OCI-LY3 (cell line): Measurements from ENCODE around the gene CD63.

Source experiments
- H2AFZ ChIP-seq: fragments of 200-600, 300-600 bp; shearing (Covaris generic); 2 replicates; pipeline ENCODE4 v1.6.0; 2014; ENCODE audit warnings: antibody characterized with exemption, low read depth, low read length
- H3K27ac ChIP-seq: fragments of 200-600, 300-600 bp; sonication (generic); 2 replicates; pipeline ENCODE4 v1.5.1; 2014; ENCODE audit warnings: mild to moderate bottlenecking, low read length, moderate library complexity, mixed read lengths
- H3K27me3 ChIP-seq: fragments of 200-600, 300-600 bp; sonication (generic); 2 replicates; pipeline ENCODE4 v1.6.1; 2014; ENCODE audit warnings: low read depth, low read length, mixed read lengths
- H3K36me3 ChIP-seq: fragments of 200-600, 300-600 bp; sonication (generic); replicated peaks from 2 replicates; pipeline ENCODE3; 2014; ENCODE audit warnings: low read depth, low read length, mixed read lengths
- H3K4me1 ChIP-seq: fragments of 300-600, 200-600 bp; sonication (generic); 2 replicates; pipeline ENCODE4 v1.6.1; 2014; ENCODE audit warnings: low read length, mixed read lengths
- H3K4me2 ChIP-seq: fragments of 200-600, 300-600 bp; sonication (generic); 2 replicates; pipeline ENCODE4 v1.6.1; 2014; ENCODE audit warnings: low read length, mixed read lengths
- H3K4me3 ChIP-seq: fragments of 300-600, 200-600 bp; sonication (generic); 2 replicates; pipeline ENCODE4 v1.5.1; 2014; ENCODE audit warnings: antibody characterized with exemption, mild to moderate bottlenecking, low read length, moderate library complexity
- H3K79me2 ChIP-seq: fragments of 300-600, 200-600 bp; shearing (Covaris generic); 2 replicates; pipeline ENCODE4 v1.6.1; 2014; ENCODE audit warnings: mild to moderate bottlenecking, low read length, mixed read lengths
- H3K9ac ChIP-seq: fragments of 300-600, 200-600 bp; shearing (Covaris generic); 2 replicates; pipeline ENCODE4 v1.6.0; 2014; ENCODE audit warnings: mild to moderate bottlenecking, low read length, moderate library complexity
- H3K9me3 ChIP-seq: fragments of 200-600, 300-600 bp; shearing (Covaris generic); 2 replicates; pipeline ENCODE4 v1.6.1; 2014; ENCODE audit warnings: low read length, mixed read lengths; ENCODE audit not compliant: insufficient read depth
- H4K20me1 ChIP-seq: fragments of 200-600, 300-600 bp; sonication (generic); 2 replicates; pipeline ENCODE4 v1.6.1; 2016; ENCODE audit warnings: low read length, mixed read lengths; ENCODE audit not compliant: insufficient read depth
- CTCF ChIP-seq: fragments of 200-600, 300-600 bp; sonication (generic); IDR thresholded peaks from 2 replicates; pipeline ENCODE4 v1.5.1; 2014; ENCODE audit warnings: antibody characterized with exemption, low read length, low read depth
- EZH2phosphoT487 ChIP-seq: fragments of 200-600 bp; shearing (Covaris generic); IDR thresholded peaks from 2 replicates; pipeline ENCODE4 v1.6.1; 2018; ENCODE audit warnings: antibody characterized with exemption, mixed run types, low read depth

CD63 gene

GRCh38 chr12:55687746-55688145 is 41.1 kb downstream of the CD63 start:
- Histone ChIP-seq H3K4me1 (no peaks in the 10 kb centered on the region; the same call in 1 of the 2 replicates), H2AFZ (no peak overlapping the region), H3K27me3 (peaks cover 3% of the 10 kb centered on the region; the same call in 1 of the 2 replicates), H4K20me1 (no peaks in the 10 kb centered on the region), H3K79me2 (no peaks in the 10 kb centered on the region), H3K9me3 (no peaks in the 10 kb centered on the region), H3K36me3 (no peaks in the 10 kb centered on the region), H3K4me3 (no peak overlapping the region), H3K4me2 (no peak overlapping the region), H3K27ac (no peak overlapping the region), H3K9ac (no peak overlapping the region)
- TF ChIP-seq EZH2phosphoT487: no peak
- TF ChIP-seq CTCF: no peak

GRCh38 chr12:55686366-55687010 is 42.3 kb downstream of the CD63 start:
- Histone ChIP-seq H3K79me2 (no peaks in the 10 kb centered on the region), H3K4me2 (no peak overlapping the region), H2AFZ (no peak overlapping the region), H3K4me3 (no peak overlapping the region), H3K27ac (no peak overlapping the region), H3K9me3 (no peaks in the 10 kb centered on the region), H4K20me1 (no peaks in the 10 kb centered on the region), H3K36me3 (no peaks in the 10 kb centered on the region), H3K27me3 (peaks cover 3% of the 10 kb centered on the region; the same call in 1 of the 2 replicates), H3K9ac (no peak overlapping the region), H3K4me1 (peaks cover 5% of the 10 kb centered on the region)
- no peak for TF ChIP-seq CTCF
- no peak for TF ChIP-seq EZH2phosphoT487

- Histone ChIP-seq H3K27ac (no peak overlapping the region), H3K4me3 (no peak overlapping the region), H3K9me3 (no peaks in the 10 kb centered on the region), H3K36me3 (no peaks in the 10 kb centered on the region), H3K9ac (no peak overlapping the region), H3K79me2 (no peaks in the 10 kb centered on the region), H3K4me1 (peaks cover 11% of the 10 kb centered on the region), H2AFZ (no peak overlapping the region), H3K27me3 (peaks cover 3% of the 10 kb centered on the region; the same call in 1 of the 2 replicates), H3K4me2 (no peak overlapping the region), H4K20me1 (no peaks in the 10 kb centered on the region)
- no peak for TF ChIP-seq EZH2phosphoT487
- no peak for TF ChIP-seq CTCF
These were observed 43.1 kb downstream of the CD63 start for GRCh38 chr12:55685671-55686070.

GRCh38 chr12:55684761-55685370 is 43.9 kb downstream of the CD63 start:
- Histone ChIP-seq H3K27ac (no peak overlapping the region), H3K4me1 (peaks cover 11% of the 10 kb centered on the region), H2AFZ (no peak overlapping the region), H3K9ac (no peak overlapping the region), H4K20me1 (no peaks in the 10 kb centered on the region), H3K4me3 (no peak overlapping the region), H3K79me2 (no peaks in the 10 kb centered on the region), H3K27me3 (peaks cover 3% of the 10 kb centered on the region; the same call in 1 of the 2 replicates), H3K4me2 (no peak overlapping the region), H3K36me3 (no peaks in the 10 kb centered on the region), H3K9me3 (no peaks in the 10 kb centered on the region)
- TF ChIP-seq CTCF: no peak
- TF ChIP-seq EZH2phosphoT487: no peak
